ENCODE measurements around the gene USP4.
A peak's percentile ranks its signal among the peaks of the same experiment; 100 is the strongest.
"Not testable (repeated sequence)": the region's sequence is repeated elsewhere in the genome, so short reads cannot be mapped to it uniquely, and the experiment has no call there.

Gene USP4

GRCh38 chr3:49244581-49245205, 95.2 kb downstream of the USP4 start:
- H3K36me3 ChIP-seq (ENCODE audit: low read depth): no peaks in the 10 kb centered on the region
- TF ChIP-seq CTCF (IDR thresholded peaks at IDR 0.05; ENCODE audit: poor library complexity, severe bottlenecking): no peak
- peak; percentile 75 for DNase-seq (ENCODE audit: low spot score)
- peak; percentile 98 for ATAC-seq (ENCODE audit: low read depth)
- no peaks in the 10 kb centered on the region for H3K9me3 ChIP-seq (ENCODE audit: severe bottlenecking)
- H3K4me1 ChIP-seq (ENCODE audit: insufficient read depth, poor library complexity, severe bottlenecking): peaks cover 10% of the 10 kb centered on the region
- H3K27me3 ChIP-seq (ENCODE audit: insufficient read depth, poor library complexity, severe bottlenecking): no peaks in the 10 kb centered on the region
- H3K27ac ChIP-seq (ENCODE audit: poor library complexity, severe bottlenecking): peak overlapping the region; percentile 26
- no peak overlapping the region for H3K4me3 ChIP-seq (ENCODE audit: severe bottlenecking)

GRCh38 chr3:49240091-49240490, 99.8 kb downstream of the USP4 start:
- H3K9me3 ChIP-seq (ENCODE audit: severe bottlenecking); H3K27me3 ChIP-seq (ENCODE audit: insufficient read depth, poor library complexity, severe bottlenecking); H3K36me3 ChIP-seq (ENCODE audit: low read depth); H3K27ac ChIP-seq (ENCODE audit: poor library complexity, severe bottlenecking); ATAC-seq (ENCODE audit: low read depth); H3K4me3 ChIP-seq (ENCODE audit: severe bottlenecking); DNase-seq (ENCODE audit: low spot score): not testable (repeated sequence)
- H3K4me1 ChIP-seq (ENCODE audit: insufficient read depth, poor library complexity, severe bottlenecking): peaks cover 22% of the 10 kb centered on the region

GRCh38 chr3:49238274-49239127, 101.4 kb downstream of the USP4 start:
- peak; percentile 98 for ATAC-seq (ENCODE audit: low read depth)
- Histone ChIP-seq H3K4me3 (ENCODE audit: severe bottlenecking) (no peak overlapping the region), H3K9me3 (ENCODE audit: severe bottlenecking) (peaks cover 8% of the 10 kb centered on the region), H3K27me3 (ENCODE audit: insufficient read depth, poor library complexity, severe bottlenecking) (no peaks in the 10 kb centered on the region), H3K36me3 (ENCODE audit: low read depth) (no peaks in the 10 kb centered on the region), H3K4me1 (ENCODE audit: insufficient read depth, poor library complexity, severe bottlenecking) (peaks cover 13% of the 10 kb centered on the region), H3K27ac (ENCODE audit: poor library complexity, severe bottlenecking) (peak overlapping the region; percentile 84)
- no peak for TF ChIP-seq CTCF (IDR thresholded peaks at IDR 0.05; ENCODE audit: poor library complexity, severe bottlenecking)
- peak; percentile 74 for DNase-seq (ENCODE audit: low spot score)

GRCh38 chr3:49237344-49237743, 102.5 kb downstream of the USP4 start:
- no peak for DNase-seq (ENCODE audit: low spot score)
- no peaks in the 10 kb centered on the region for H3K27me3 ChIP-seq (ENCODE audit: insufficient read depth, poor library complexity, severe bottlenecking)
- no peaks in the 10 kb centered on the region for H3K36me3 ChIP-seq (ENCODE audit: low read depth)
- ATAC-seq (ENCODE audit: low read depth): no peak
- TF ChIP-seq CTCF (IDR thresholded peaks at IDR 0.05; ENCODE audit: poor library complexity, severe bottlenecking): no peak
- H3K9me3 ChIP-seq (ENCODE audit: severe bottlenecking): peaks cover 11% of the 10 kb centered on the region
- peaks cover 13% of the 10 kb centered on the region for H3K4me1 ChIP-seq (ENCODE audit: insufficient read depth, poor library complexity, severe bottlenecking)
- no peak overlapping the region for H3K4me3 ChIP-seq (ENCODE audit: severe bottlenecking)
- H3K27ac ChIP-seq (ENCODE audit: poor library complexity, severe bottlenecking): peak overlapping the region; percentile 84

- ATAC-seq (ENCODE audit: low read depth) (no peak), DNase-seq (ENCODE audit: low spot score) (no peak)
- Histone ChIP-seq H3K27ac (ENCODE audit: poor library complexity, severe bottlenecking) (no peak overlapping the region), H3K4me3 (ENCODE audit: severe bottlenecking) (no peak overlapping the region), H3K36me3 (ENCODE audit: low read depth) (no peaks in the 10 kb centered on the region), H3K4me1 (ENCODE audit: insufficient read depth, poor library complexity, severe bottlenecking) (peaks cover 13% of the 10 kb centered on the region), H3K27me3 (ENCODE audit: insufficient read depth, poor library complexity, severe bottlenecking) (no peaks in the 10 kb centered on the region), H3K9me3 (ENCODE audit: severe bottlenecking) (peaks cover 11% of the 10 kb centered on the region)
- no peak for TF ChIP-seq CTCF (IDR thresholded peaks at IDR 0.05; ENCODE audit: poor library complexity, severe bottlenecking)
Measured at GRCh38 chr3:49236226-49236625, 103.6 kb downstream of the USP4 start.

- H3K9me3 ChIP-seq (ENCODE audit: severe bottlenecking); H3K27me3 ChIP-seq (ENCODE audit: insufficient read depth, poor library complexity, severe bottlenecking); H3K27ac ChIP-seq (ENCODE audit: poor library complexity, severe bottlenecking); DNase-seq (ENCODE audit: low spot score); ATAC-seq (ENCODE audit: low read depth); H3K4me3 ChIP-seq (ENCODE audit: severe bottlenecking); H3K4me1 ChIP-seq (ENCODE audit: insufficient read depth, poor library complexity, severe bottlenecking); H3K36me3 ChIP-seq (ENCODE audit: low read depth): not testable (repeated sequence)
Measured at GRCh38 chr3:49228817-49229216, 111.0 kb downstream of the USP4 start.

All from RWPE2 (cell line).